HUES48 (cell line): ENCODE data around the gene TLR10.
"Not testable (repeated sequence)": the region's sequence is repeated elsewhere in the genome, so short reads cannot be mapped to it uniquely, and the experiment has no call there.

ENCODE experiments used
- H3K27ac ChIP-seq: one replicate; pipeline ENCODE4 v1.7.0; 2013; ENCODE audit warnings: low read depth, low read length, inconsistent platforms
- H3K27me3 ChIP-seq: 2 replicates; pipeline ENCODE4 v1.6.1; 2013; ENCODE audit warnings: mild to moderate bottlenecking, low read length; ENCODE audit not compliant: control insufficient read depth, insufficient read depth
- H3K36me3 ChIP-seq: 2 replicates; pipeline ENCODE4 v1.6.1; 2013; ENCODE audit warnings: low read length; ENCODE audit not compliant: control insufficient read depth, insufficient read depth
- H3K4me1 ChIP-seq: 2 replicates; pipeline ENCODE4 v1.6.1; 2013; ENCODE audit warnings: mild to moderate bottlenecking, low read length; ENCODE audit not compliant: control insufficient read depth, insufficient read depth
- H3K4me3 ChIP-seq: 2 replicates; pipeline ENCODE4 v1.5.1; 2013; ENCODE audit warnings: mild to moderate bottlenecking, low read depth, low read length
- H3K9ac ChIP-seq: 2 replicates; pipeline ENCODE4 v1.6.1; 2013; ENCODE audit warnings: mild to moderate bottlenecking, low read depth, low read length, moderate library complexity
- H3K9me3 ChIP-seq: 2 replicates; pipeline ENCODE4 v1.6.1; 2013; ENCODE audit warnings: low read length; ENCODE audit not compliant: control insufficient read depth, insufficient read depth

Gene TLR10

DNA sequence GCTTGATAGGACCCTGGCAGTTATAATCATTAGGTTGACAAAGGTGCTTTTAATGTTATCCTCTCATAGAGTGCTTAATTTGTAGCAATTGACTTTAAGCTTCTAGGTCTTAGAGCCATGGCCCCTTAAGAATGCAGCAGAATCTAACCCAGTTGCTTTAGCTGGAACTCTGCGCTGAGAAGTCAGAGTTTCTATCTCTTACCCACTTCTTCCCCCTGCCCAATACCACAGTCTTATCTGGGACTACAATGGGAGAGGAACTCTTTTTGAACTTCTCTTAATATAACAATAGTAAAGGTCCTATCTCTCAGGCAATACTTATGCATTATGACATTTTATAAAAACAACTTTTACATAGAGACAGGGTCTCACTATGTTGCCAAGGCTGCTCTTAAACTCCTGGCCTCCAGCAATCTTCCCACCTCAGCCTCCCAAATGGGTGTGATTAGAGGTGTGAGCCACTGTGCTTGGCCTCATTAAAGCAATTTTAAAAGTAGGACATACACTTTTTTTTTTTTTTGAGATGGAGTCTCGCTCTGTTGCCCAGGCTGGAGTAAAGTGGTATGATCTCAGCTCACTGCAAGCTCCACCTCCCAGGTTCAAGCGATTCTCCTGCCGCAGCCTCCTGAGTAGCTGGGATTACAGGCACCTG is 1.8 kb downstream of the TLR10 start:
- H3K36me3 ChIP-seq: no peaks in the 10 kb centered on the region
- H3K9me3 ChIP-seq: no peaks in the 10 kb centered on the region
- no peaks in the 10 kb centered on the region for H3K27me3 ChIP-seq
- H3K27ac ChIP-seq: no peak overlapping the region
- no peak overlapping the region for H3K4me3 ChIP-seq
- H3K4me1 ChIP-seq: no peaks in the 10 kb centered on the region
- H3K9ac ChIP-seq: no peak overlapping the region

DNA sequence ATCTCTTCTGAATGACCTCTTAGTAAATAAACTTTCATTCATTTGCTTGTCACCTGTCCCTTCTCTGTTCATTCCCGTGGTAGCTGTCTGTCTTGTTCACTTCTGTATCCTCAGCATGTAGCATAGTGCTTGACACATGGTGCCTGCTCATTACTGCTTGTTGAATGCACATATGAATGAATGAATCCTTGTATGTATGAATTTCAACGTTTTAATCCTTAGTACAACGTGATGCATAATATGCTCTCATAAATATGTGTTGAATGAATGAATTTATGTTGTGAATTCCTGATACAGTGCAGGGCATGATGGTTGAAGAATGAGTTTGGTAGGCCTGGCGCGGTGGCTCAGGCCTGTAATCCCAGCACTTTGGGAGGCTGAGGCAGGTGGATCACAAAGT is 3.0 kb downstream of the TLR10 start:
- Histone ChIP-seq H3K27me3 (no peaks in the 10 kb centered on the region), H3K9ac (no peak overlapping the region), H3K36me3 (no peaks in the 10 kb centered on the region), H3K9me3 (no peaks in the 10 kb centered on the region), H3K27ac (no peak overlapping the region), H3K4me3 (no peak overlapping the region), H3K4me1 (no peaks in the 10 kb centered on the region)

DNA sequence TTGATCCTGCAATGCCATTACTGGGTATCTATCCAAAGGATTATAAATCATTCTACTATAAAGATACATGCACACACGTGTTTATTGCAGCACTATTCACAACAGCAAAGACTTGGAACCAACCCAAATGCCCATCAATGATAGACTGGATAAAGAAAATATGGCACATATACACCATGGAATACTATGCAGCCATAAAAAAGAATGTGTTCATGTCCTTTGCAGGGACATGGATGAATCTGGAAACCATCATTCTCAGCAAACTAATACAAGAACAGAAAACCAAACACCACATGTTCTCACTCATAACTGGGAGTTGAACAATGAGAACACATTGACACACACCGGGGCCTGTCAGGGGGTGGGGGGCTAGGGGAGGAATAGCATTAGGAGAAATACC is 4.9 kb downstream of the TLR10 start:
- not testable (repeated sequence) for H3K4me1 ChIP-seq, H3K4me3 ChIP-seq, H3K9me3 ChIP-seq, H3K27me3 ChIP-seq, H3K27ac ChIP-seq, H3K36me3 ChIP-seq, H3K9ac ChIP-seq

DNA sequence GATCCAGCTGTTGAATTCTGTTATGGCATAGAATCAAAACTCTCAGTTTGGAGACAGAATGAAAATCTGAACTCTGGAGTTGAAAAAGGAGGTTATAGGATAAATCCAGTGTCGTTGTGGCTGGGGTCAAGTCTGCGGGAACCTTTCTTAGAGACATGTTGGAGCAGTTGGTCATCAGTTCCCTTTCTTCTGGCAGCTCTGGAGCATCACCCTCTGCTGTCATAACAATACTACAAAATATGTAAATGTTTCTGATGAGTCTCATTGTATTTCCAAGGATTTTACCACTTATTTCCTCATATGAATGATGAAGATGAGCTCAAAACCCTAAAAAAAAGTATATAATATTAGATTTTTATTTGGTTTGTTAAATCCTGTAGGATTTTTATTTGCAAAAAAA is 7.5 kb downstream of the TLR10 start:
- Histone ChIP-seq H3K9ac (no peak overlapping the region), H3K4me3 (no peak overlapping the region), H3K27ac (no peak overlapping the region), H3K4me1 (no peaks in the 10 kb centered on the region), H3K36me3 (no peaks in the 10 kb centered on the region), H3K9me3 (no peaks in the 10 kb centered on the region), H3K27me3 (no peaks in the 10 kb centered on the region)

DNA sequence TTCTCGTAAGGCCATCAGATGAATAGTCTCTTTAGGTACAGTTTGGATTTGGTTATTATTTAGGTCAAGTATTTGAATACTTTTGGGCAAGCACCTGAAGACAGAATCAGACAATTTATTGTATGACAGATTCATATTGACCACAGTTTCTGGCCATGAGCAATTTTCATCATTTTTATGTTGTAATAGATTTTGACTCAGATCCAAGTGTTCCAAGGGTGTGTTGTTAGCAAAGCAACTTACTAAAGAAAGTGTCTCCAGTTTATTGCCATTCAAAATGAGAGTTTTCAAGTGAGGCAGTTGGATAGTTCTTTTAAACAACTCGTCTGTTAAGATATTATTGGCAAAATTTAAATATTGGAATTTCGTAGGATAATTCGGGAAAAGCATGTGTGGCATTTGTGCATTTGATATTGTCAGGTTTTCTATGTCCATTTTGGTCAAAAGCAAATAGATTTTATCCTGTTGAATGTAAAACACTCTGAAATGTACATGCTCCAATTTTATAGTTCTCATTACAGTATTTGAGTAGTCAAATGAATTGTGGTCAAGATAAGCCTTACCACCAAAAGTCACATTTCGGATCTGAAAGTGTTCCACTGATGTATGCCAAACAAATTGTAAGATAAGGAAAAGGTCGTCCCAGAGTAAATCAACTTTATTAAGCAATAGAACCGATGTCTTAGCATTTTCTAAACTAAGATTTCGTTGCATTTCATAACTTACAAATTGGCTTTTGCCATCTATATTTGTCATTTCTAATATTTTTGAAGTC is 8.4 kb downstream of the TLR10 start:
- no peaks in the 10 kb centered on the region for H3K36me3 ChIP-seq
- H3K4me1 ChIP-seq: no peaks in the 10 kb centered on the region
- no peak overlapping the region for H3K9ac ChIP-seq
- H3K9me3 ChIP-seq: no peaks in the 10 kb centered on the region
- no peaks in the 10 kb centered on the region for H3K27me3 ChIP-seq
- no peak overlapping the region for H3K4me3 ChIP-seq
- no peak overlapping the region for H3K27ac ChIP-seq

DNA sequence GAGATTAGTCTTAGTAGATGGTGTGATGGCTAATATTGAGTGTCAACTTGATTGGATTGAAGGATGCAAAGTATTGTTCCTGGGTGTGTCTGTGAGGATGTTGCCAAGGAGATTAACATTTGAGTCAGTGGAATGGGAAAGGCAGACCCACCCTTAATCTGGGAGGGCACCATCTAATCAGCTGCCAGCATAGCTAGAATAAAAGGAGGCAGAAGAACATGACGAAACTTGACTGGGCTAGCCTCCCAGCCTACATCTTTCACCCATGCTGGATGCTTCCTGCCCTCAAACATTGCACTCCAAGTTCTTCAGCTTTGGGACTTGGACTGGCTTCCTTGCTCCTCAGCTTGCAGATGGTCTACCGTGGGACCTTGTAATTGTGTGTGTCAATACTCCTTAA is 12.5 kb downstream of the TLR10 start:
- H3K27ac ChIP-seq, H3K9me3 ChIP-seq, H3K9ac ChIP-seq, H3K27me3 ChIP-seq, H3K4me1 ChIP-seq, H3K36me3 ChIP-seq, H3K4me3 ChIP-seq: not testable (repeated sequence)

DNA sequence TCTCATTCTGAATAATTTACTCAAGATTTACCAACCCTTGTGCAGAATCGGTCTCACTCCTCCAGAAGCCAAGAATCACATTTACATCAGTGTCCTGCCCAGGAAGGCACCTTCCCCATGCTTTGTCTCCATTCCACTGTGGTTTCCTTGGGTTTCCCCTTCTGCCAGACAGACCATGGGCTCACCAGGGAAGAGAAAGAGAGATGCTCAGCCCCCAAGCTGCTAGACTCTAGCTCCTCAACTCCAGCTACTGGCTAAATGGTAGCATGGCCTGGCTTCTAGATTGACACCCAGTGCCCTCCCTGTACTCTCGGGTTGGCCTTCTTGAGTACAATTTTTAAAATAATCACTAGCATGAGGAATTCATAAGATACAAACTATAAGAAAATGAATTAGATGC is 12.9 kb downstream of the TLR10 start:
- H3K27ac ChIP-seq: no peak overlapping the region
- no peaks in the 10 kb centered on the region for H3K27me3 ChIP-seq
- no peaks in the 10 kb centered on the region for H3K4me1 ChIP-seq
- H3K36me3 ChIP-seq: no peaks in the 10 kb centered on the region
- H3K9me3 ChIP-seq: no peaks in the 10 kb centered on the region
- no peak overlapping the region for H3K9ac ChIP-seq
- H3K4me3 ChIP-seq: no peak overlapping the region

DNA sequence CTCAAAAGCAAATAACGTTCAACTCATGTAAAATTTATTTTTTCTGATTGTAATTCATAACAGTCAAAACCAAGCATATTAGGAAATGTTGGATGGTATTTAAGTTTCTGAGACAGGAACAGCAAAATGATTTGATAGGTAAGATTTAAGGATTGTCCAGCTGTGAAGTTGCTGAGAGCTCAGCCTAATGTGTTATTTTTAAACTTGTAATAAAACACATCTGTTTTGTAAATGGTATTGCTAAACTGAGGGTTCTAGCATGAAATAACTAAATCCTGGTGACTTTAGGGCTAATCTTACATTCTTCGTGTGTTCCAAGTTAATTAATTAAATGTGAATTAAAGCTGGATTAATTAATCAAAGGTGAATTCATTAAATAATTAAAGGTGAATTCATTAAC is 13.3 kb downstream of the TLR10 start:
- no peaks in the 10 kb centered on the region for H3K9me3 ChIP-seq
- no peaks in the 10 kb centered on the region for H3K36me3 ChIP-seq
- no peaks in the 10 kb centered on the region for H3K27me3 ChIP-seq
- H3K4me1 ChIP-seq: no peaks in the 10 kb centered on the region
- no peak overlapping the region for H3K9ac ChIP-seq
- no peak overlapping the region for H3K27ac ChIP-seq
- no peak overlapping the region for H3K4me3 ChIP-seq

DNA sequence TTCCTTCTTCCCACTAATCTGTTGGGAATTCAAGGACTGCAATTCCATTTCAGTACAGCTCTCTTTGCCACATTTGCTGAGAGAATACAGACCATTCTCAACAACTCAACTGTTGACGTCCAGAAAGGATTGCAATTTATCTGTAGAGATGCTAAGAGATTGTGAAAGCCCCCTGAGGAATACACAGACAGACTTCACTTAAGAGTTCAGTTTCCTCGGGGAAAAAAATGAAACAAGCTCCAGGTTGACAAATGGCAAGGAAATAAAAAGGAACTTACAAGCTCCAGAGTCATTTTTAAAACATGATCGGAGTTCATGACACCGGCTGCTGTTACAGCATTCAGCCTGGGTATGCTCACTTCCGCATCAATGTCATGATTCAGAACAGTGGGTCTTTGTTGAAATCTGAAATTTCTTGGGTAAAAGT is 13.8 kb downstream of the TLR10 start:
- Histone ChIP-seq H3K4me3 (no peak overlapping the region), H3K9ac (no peak overlapping the region), H3K9me3 (no peaks in the 10 kb centered on the region), H3K27ac (no peak overlapping the region), H3K4me1 (no peaks in the 10 kb centered on the region), H3K27me3 (no peaks in the 10 kb centered on the region), H3K36me3 (no peaks in the 10 kb centered on the region)

DNA sequence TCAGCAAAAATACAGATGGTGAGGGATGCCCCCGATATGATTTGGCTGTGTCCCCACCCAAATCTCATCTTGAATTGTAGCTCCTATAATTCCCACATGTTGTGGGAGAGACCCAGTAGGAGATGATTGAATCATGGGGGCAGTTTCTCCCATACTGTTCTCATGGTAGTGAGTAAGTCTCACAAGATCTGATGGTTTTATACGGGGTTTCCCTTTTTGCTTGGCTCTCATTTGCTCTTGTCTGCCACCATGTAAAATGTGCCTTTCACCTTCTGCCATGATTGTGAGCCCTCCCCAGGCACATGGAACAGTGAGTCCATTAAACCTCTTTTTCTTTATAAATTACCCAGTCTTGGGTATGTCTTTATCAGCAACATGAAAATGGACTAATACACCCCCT is 15.8 kb downstream of the TLR10 start:
- H3K9ac ChIP-seq, H3K4me3 ChIP-seq, H3K4me1 ChIP-seq, H3K36me3 ChIP-seq, H3K9me3 ChIP-seq, H3K27ac ChIP-seq, H3K27me3 ChIP-seq: not testable (repeated sequence)

DNA sequence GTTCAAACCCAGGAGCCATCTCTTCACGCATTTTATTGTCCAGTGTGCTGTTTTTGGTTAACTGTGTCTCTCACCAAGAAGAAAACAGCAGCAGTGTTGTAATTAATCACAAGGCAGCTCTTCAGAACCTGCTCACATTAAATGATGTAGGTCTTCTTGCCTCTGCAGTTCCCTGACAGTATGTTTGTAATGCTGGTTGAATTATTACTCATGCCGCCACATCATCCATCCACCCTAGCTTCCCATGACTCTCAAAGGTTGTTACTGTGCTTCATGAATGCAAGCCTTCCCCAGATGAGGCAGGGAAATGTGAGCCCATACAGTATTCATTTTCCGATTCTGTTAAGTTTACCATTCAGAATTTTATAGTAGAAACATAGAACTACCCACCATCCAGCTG is 17.4 kb downstream of the TLR10 start:
- H3K4me1 ChIP-seq: no peaks in the 10 kb centered on the region
- no peaks in the 10 kb centered on the region for H3K36me3 ChIP-seq
- H3K9me3 ChIP-seq: no peaks in the 10 kb centered on the region
- H3K9ac ChIP-seq: no peak overlapping the region
- no peak overlapping the region for H3K27ac ChIP-seq
- no peak overlapping the region for H3K4me3 ChIP-seq
- H3K27me3 ChIP-seq: no peaks in the 10 kb centered on the region
